NB4 (cell line): ENCODE measurements around the gene EML4.
"Not testable (repeated sequence)": the region's sequence is repeated elsewhere in the genome, so short reads cannot be mapped to it uniquely, and the experiment has no call there.

Source experiments
- DNase-seq: peaks from one replicate; pipeline ENCODE4 v3.0.0; 2010; ENCODE audit warnings: low read depth
- H3K4me3 ChIP-seq: one replicate; pipeline ENCODE4 v1.5.1; 2011; ENCODE audit warnings: mild to moderate bottlenecking, low read depth, low read length, moderate library complexity
- MYC ChIP-seq: IDR thresholded peaks from 2 replicates; pipeline ENCODE4 v1.6.1; 2011; ENCODE audit warnings: low read depth, low read length
- POLR2A ChIP-seq: IDR thresholded peaks from 2 replicates; pipeline ENCODE4 v1.6.1; 2011; ENCODE audit warnings: mild to moderate bottlenecking; ENCODE audit not compliant: insufficient read length; ENCODE audit errors: extremely low read depth
- TF ChIP-seq, protein P1 (sequence below): IDR thresholded peaks from 2 replicates; pipeline ENCODE4 v1.6.1; 2011; ENCODE audit warnings: low read depth, low read length
- TF ChIP-seq, protein P2 (sequence below): IDR thresholded peaks from one replicate; pipeline ENCODE4 v1.5.1; 2012; ENCODE audit warnings: low read depth, low read length

The EML4 gene

GRCh38 chr2:42371611-42372473 is 202.7 kb downstream of the EML4 start:
- TF ChIP-seq, protein P1, sequence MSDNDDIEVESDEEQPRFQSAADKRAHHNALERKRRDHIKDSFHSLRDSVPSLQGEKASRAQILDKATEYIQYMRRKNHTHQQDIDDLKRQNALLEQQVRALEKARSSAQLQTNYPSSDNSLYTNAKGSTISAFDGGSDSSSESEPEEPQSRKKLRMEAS: no peak
- TF ChIP-seq MYC: no peak
- TF ChIP-seq POLR2A: no peak
- TF ChIP-seq, protein P2, sequence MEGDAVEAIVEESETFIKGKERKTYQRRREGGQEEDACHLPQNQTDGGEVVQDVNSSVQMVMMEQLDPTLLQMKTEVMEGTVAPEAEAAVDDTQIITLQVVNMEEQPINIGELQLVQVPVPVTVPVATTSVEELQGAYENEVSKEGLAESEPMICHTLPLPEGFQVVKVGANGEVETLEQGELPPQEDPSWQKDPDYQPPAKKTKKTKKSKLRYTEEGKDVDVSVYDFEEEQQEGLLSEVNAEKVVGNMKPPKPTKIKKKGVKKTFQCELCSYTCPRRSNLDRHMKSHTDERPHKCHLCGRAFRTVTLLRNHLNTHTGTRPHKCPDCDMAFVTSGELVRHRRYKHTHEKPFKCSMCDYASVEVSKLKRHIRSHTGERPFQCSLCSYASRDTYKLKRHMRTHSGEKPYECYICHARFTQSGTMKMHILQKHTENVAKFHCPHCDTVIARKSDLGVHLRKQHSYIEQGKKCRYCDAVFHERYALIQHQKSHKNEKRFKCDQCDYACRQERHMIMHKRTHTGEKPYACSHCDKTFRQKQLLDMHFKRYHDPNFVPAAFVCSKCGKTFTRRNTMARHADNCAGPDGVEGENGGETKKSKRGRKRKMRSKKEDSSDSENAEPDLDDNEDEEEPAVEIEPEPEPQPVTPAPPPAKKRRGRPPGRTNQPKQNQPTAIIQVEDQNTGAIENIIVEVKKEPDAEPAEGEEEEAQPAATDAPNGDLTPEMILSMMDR: no peak
- H3K4me3 ChIP-seq: no peak overlapping the region
- DNase-seq: no peak

GRCh38 chr2:42372474-42373200 is 203.5 kb downstream of the EML4 start:
- H3K4me3 ChIP-seq: no peak overlapping the region
- no peak for DNase-seq
- TF ChIP-seq MYC (no peak), POLR2A (no peak)
- TF ChIP-seq, protein P2: no peak
- TF ChIP-seq, protein P1: no peak

DNA sequence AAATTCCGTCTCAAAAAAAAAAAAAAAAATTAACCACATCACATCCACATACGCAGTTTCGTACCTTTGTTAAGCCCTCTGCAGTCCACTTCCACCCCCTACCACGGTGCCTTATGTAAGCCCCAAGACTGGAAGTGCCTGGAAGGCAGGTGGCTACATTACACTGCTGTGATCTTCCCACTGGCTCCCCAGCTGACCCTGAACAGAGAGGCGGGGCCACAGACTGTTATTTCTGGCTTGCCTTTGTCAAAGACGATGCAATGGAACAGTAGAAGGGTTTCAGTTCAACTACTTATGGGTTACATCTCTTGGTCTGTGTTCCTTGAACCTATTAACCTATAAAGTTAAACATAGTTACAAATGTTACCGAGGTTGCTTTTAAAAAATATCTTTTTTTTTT is 207.6 kb downstream of the EML4 start:
- TF ChIP-seq, protein P1: no peak
- TF ChIP-seq POLR2A: no peak
- TF ChIP-seq, protein P2: no peak
- TF ChIP-seq MYC: no peak
- no peak for DNase-seq
- H3K4me3 ChIP-seq: no peak overlapping the region

DNA sequence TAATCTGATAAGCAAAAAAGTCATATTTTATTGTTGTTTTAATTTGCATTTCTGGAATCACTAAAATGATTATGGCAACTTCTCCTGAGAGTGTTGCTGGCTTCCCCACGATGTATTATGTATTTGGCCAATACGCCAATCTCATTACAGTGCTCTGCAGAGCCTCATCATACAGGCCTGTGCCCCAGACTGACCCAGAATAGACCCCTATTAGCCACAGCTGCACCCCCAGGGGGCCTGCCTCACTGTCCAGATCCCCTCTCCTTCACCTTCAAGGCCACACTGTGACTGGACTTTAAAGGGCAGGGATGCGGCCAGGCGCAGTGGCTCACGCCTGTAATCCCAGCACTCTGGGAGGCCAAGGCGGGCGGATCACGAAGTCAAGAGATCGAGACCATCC is 209.3 kb downstream of the EML4 start:
- DNase-seq: no peak
- TF ChIP-seq, protein P1: no peak
- no peak for TF ChIP-seq POLR2A
- TF ChIP-seq, protein P2: no peak
- no peak for TF ChIP-seq MYC

GRCh38 chr2:42380026-42380425 is 210.9 kb downstream of the EML4 start:
- DNase-seq, H3K4me3 ChIP-seq: not testable (repeated sequence)

More for the DNA sequence above, 209.3 kb downstream of the EML4 start:
- H3K4me3 ChIP-seq: no peak overlapping the region

GRCh38 chr2:42382144-42382543 is 213.0 kb downstream of the EML4 start:
- no peak overlapping the region for H3K4me3 ChIP-seq
- TF ChIP-seq, protein P2: no peak
- TF ChIP-seq POLR2A: no peak
- TF ChIP-seq, protein P1: no peak
- DNase-seq: no peak
